IMR-90 (cell line): ENCODE results near the gene FXN.

Experiments
- BHLHE40 ChIP-seq: fragments of 150-350 bp; IDR thresholded peaks from 2 replicates; pipeline ENCODE4 v1.6.1; 2016; ENCODE audit warnings: mild to moderate bottlenecking, low read depth, low read length
- CTCF ChIP-seq: conservative IDR thresholded peaks from 2 replicates; pipeline ENCODE4 v1.5.1; 2012; ENCODE audit warnings: mild to moderate bottlenecking, low read depth, low read length, improper control_type of control experiment
- FOS ChIP-seq: fragments of 150-350 bp; IDR thresholded peaks from 2 replicates; pipeline ENCODE4 v1.6.1; 2016; ENCODE audit warnings: low read depth, low read length
- POLR2A ChIP-seq: IDR thresholded peaks from 2 replicates; pipeline ENCODE4 v1.6.1; 2012; ENCODE audit warnings: mild to moderate bottlenecking, low read depth, low read length
- TF ChIP-seq, protein P1 (sequence below): fragments of 150-350 bp; IDR thresholded peaks from 2 replicates; pipeline ENCODE4 v1.6.1; 2017; ENCODE audit warnings: mild to moderate bottlenecking, antibody characterized with exemption, low read length, low read depth

- TF ChIP-seq BHLHE40 (no peak), CTCF (no peak), FOS (no peak), POLR2A (no peak)
- TF ChIP-seq, protein P1, sequence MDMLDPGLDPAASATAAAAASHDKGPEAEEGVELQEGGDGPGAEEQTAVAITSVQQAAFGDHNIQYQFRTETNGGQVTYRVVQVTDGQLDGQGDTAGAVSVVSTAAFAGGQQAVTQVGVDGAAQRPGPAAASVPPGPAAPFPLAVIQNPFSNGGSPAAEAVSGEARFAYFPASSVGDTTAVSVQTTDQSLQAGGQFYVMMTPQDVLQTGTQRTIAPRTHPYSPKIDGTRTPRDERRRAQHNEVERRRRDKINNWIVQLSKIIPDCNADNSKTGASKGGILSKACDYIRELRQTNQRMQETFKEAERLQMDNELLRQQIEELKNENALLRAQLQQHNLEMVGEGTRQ, result no peak
Measured at GRCh38 chr9:69141851-69142250, 106.3 kb downstream of the FXN start.
